NCI-H1105 treated with DMSO at 0.1 percent for 48 hours (cell line): ENCODE results near the gene TMEM45A.
A peak's percentile ranks its signal among the peaks of the same experiment; 100 is the strongest.
"Not testable (repeated sequence)": the region's sequence is repeated elsewhere in the genome, so short reads cannot be mapped to it uniquely, and the experiment has no call there.

Source experiments
- DNase-seq: peaks from one replicate; lab custom pipeline; 2025; lab: John Stamatoyannopoulos, UW

TMEM45A gene

GRCh38 chr3:100483529-100483928 is 8.9 kb upstream of the TMEM45A start:
- DNase-seq, result no peak

- DNase-seq, result no peak
Measured at GRCh38 chr3:100486808-100487207, 5.6 kb upstream of the TMEM45A start.

GRCh38 chr3:100489118-100489517 is 3.3 kb upstream of the TMEM45A start:
- no peak for DNase-seq

GRCh38 chr3:100496711-100497261 is 4.4 kb downstream of the TMEM45A start:
- DNase-seq, result no peak

- no peak for DNase-seq
Measured at GRCh38 chr3:100499651-100500050, 7.2 kb downstream of the TMEM45A start.

- DNase-seq, result no peak
Measured at GRCh38 chr3:100500320-100500880, 8.0 kb downstream of the TMEM45A start.

- DNase-seq, result no peak
Measured at GRCh38 chr3:100503448-100503847, 11.0 kb downstream of the TMEM45A start.

GRCh38 chr3:100506355-100506754 is 13.9 kb downstream of the TMEM45A start:
- DNase-seq, result no peak

GRCh38 chr3:100509818-100510217 is 17.4 kb downstream of the TMEM45A start:
- not testable (repeated sequence) for DNase-seq

- DNase-seq, result no peak
Measured at GRCh38 chr3:100516232-100516631, 23.8 kb downstream of the TMEM45A start.

- DNase-seq, result no peak
Measured at GRCh38 chr3:100516838-100517237, 24.4 kb downstream of the TMEM45A start.

- no peak for DNase-seq
Measured at GRCh38 chr3:100517276-100517675, 24.9 kb downstream of the TMEM45A start.

GRCh38 chr3:100518244-100518643 is 25.8 kb downstream of the TMEM45A start:
- no peak for DNase-seq

GRCh38 chr3:100518983-100519382 is 26.6 kb downstream of the TMEM45A start:
- no peak for DNase-seq

- no peak for DNase-seq
Measured at GRCh38 chr3:100521439-100521845, 29.0 kb downstream of the TMEM45A start.

GRCh38 chr3:100522125-100522524 is 29.7 kb downstream of the TMEM45A start:
- DNase-seq, result no peak

GRCh38 chr3:100523050-100523760 is 30.8 kb downstream of the TMEM45A start:
- DNase-seq, result no peak

- no peak for DNase-seq
Measured at GRCh38 chr3:100525753-100526612, 33.6 kb downstream of the TMEM45A start.

- no peak for DNase-seq
Measured at GRCh38 chr3:100526613-100527346, 34.4 kb downstream of the TMEM45A start.

GRCh38 chr3:100527347-100527735 is 34.9 kb downstream of the TMEM45A start:
- DNase-seq, result no peak

- no peak for DNase-seq
Measured at GRCh38 chr3:100531093-100531492, 38.7 kb downstream of the TMEM45A start.

- DNase-seq, result peak; percentile 58
Measured at GRCh38 chr3:100532411-100532810, 40.0 kb downstream of the TMEM45A start.
